Bronchial epithelial cell (primary cell): ENCODE results near the gene AFTPH. TPM values are rescaled to one million over a fixed set of nuclear protein-coding genes. Genes with fewer than 3 reads are reported as not detected.

ENCODE experiments used
- DNase-seq: peaks from one replicate; pipeline ENCODE4 v3.0.0-alpha.2; 2010; ENCODE audit warnings: low read depth
- FAIRE-seq: peaks from 2 replicates; lab custom pipeline; 2011; peaks lifted over from hg19 to GRCh38; lab: Jason Lieb, UNC
- H3K27me3 ChIP-seq: 2 replicates; pipeline ENCODE4 v1.5.1; 2011; ENCODE audit warnings: low read length; ENCODE audit not compliant: control insufficient read depth, insufficient read depth
- H3K36me3 ChIP-seq: 2 replicates; pipeline ENCODE4 v1.5.1; 2011; ENCODE audit warnings: low read length; ENCODE audit not compliant: control insufficient read depth, insufficient read depth
- H3K4me3 ChIP-seq: 2 replicates; pipeline ENCODE4 v1.5.1; 2011; ENCODE audit warnings: mild to moderate bottlenecking, low read depth, low read length, control low read depth
- total RNA-seq: library from RNA; depleted of rRNA; stranded (reverse); fragments of >200 nt; gene quantifications from 2 replicates; pipeline ENCODE4 v1.2.1, GENCODE V29; 2014
- TF ChIP-seq, protein P1 (sequence below): IDR thresholded peaks from 2 replicates; pipeline ENCODE4 v1.5.1; 2011; ENCODE audit warnings: mild to moderate bottlenecking, moderate library complexity, low read length, control low read depth, inconsistent platforms; ENCODE audit not compliant: insufficient read depth, severe bottlenecking

AFTPH gene
- total RNA-seq, 1 donor from 2014 or later = 56.3 TPM

DNA sequence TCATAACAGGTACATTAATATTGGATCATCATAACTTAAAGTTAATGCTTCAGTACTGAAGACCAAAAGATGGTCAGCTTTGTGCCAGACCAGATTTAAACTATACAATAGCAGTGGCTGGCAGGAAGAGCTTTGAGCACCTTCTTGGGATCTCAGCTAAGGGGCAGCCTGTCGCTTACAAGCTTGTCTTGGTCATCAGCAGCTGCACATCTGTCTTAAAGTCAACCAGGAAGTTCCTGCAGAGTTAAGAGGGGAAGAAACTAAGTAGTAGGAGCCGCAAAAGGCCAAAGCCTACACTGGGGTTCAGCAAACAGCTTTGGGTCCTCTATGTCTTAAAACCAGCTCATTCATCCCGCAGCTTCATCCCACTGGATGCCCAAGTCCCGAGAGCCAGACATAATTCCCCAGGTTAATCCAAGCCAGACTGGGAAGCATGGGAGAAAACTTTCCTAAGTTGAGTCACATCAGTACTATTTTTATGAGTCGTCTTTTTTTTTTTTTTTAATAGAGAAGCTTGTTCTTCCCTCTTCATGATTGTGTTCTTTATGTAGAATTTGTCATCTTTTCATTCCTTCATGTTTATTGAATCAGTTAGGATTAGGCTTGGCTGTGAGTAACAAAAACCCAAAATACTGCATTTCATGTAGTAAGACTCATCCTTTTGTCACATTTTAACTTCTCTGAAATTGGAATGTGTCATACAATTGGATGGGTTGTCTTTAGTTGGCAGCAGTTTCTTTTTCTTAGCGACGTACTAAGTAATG is 70.3 kb downstream of the AFTPH start:
- DNase-seq (peak; percentile 74), FAIRE-seq (no peak)
- H3K36me3 ChIP-seq = peaks cover 2% of the 10 kb centered on the region
- H3K27me3 ChIP-seq = no peaks in the 10 kb centered on the region
- TF ChIP-seq, protein P1, sequence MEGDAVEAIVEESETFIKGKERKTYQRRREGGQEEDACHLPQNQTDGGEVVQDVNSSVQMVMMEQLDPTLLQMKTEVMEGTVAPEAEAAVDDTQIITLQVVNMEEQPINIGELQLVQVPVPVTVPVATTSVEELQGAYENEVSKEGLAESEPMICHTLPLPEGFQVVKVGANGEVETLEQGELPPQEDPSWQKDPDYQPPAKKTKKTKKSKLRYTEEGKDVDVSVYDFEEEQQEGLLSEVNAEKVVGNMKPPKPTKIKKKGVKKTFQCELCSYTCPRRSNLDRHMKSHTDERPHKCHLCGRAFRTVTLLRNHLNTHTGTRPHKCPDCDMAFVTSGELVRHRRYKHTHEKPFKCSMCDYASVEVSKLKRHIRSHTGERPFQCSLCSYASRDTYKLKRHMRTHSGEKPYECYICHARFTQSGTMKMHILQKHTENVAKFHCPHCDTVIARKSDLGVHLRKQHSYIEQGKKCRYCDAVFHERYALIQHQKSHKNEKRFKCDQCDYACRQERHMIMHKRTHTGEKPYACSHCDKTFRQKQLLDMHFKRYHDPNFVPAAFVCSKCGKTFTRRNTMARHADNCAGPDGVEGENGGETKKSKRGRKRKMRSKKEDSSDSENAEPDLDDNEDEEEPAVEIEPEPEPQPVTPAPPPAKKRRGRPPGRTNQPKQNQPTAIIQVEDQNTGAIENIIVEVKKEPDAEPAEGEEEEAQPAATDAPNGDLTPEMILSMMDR = no peak
- no peak overlapping the region for H3K4me3 ChIP-seq

DNA sequence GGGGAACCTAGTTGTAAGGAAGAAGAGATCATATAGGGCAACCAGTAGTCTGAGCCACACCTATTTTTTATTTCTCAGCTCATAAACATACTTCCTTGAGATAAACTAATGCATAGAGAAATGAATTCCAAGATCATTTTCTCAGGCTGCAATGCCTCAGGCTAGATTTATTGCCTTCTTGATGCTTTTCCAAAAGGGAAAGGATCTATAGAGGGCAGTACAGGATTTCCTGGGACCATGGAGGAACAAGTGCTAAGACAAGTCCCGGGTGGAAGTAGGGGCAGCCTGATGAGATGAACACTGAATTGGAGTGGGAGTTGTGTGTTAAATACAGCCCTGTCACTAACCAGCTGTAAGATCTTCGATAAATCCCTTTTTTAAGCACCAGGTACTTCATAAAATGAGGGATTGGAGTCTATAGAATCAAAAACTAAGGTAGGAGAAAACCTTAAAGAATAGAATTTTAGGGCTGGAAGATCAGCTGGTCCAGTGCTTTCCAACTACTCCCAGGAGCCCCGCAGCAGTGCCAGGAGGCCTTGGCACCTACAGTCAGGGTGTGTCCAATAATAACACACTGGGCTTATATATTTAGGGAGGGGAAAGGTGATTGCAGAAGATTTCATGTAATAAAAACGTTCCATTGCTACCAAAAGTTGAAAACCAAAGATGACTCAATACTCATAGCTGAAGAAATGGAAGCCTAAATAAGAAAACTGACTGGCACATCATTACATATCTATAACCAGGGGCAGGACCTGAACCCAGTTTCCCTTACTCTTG is 71.5 kb downstream of the AFTPH start:
- Histone ChIP-seq H3K27me3 (no peaks in the 10 kb centered on the region), H3K36me3 (peaks cover 2% of the 10 kb centered on the region), H3K4me3 (no peak overlapping the region)
- DNase-seq = peak; percentile 55
- FAIRE-seq = no peak
- TF ChIP-seq, protein P1 = peak; percentile 34

- Histone ChIP-seq H3K27me3 (no peaks in the 10 kb centered on the region), H3K4me3 (no peak overlapping the region), H3K36me3 (no peaks in the 10 kb centered on the region)
- DNase-seq (no peak), FAIRE-seq (no peak)
- TF ChIP-seq, protein P1 = no peak
Measured at GRCh38 chr2:64598226-64598625, 74.1 kb downstream of the AFTPH start.

GRCh38 chr2:64599469-64599868 is 75.3 kb downstream of the AFTPH start:
- H3K36me3 ChIP-seq = no peaks in the 10 kb centered on the region
- FAIRE-seq (no peak), DNase-seq (no peak)
- H3K27me3 ChIP-seq = no peaks in the 10 kb centered on the region
- TF ChIP-seq, protein P1 = no peak
- H3K4me3 ChIP-seq = no peak overlapping the region

GRCh38 chr2:64601034-64601754 is 77.1 kb downstream of the AFTPH start:
- no peak for FAIRE-seq
- no peaks in the 10 kb centered on the region for H3K36me3 ChIP-seq
- H3K4me3 ChIP-seq = no peak overlapping the region
- DNase-seq = no peak
- no peaks in the 10 kb centered on the region for H3K27me3 ChIP-seq
- TF ChIP-seq, protein P1 = no peak
